GM06990 (cell line): ENCODE measurements around the gene CLEC2B.
A peak's percentile ranks its signal among the peaks of the same experiment; 100 is the strongest.

Experiments used
- DNase-seq: peaks from one replicate; pipeline ENCODE4 v3.0.0-alpha.2; 2011; ENCODE audit not compliant: insufficient read length; ENCODE audit errors: extremely low read depth
- H3K27me3 ChIP-seq: replicated peaks from 2 replicates; pipeline ENCODE4 v1.6.0; 2011; ENCODE audit warnings: low read length; ENCODE audit not compliant: control insufficient read depth, insufficient read depth
- H3K36me3 ChIP-seq: 2 replicates; pipeline ENCODE4 v1.5.1; 2011; ENCODE audit warnings: low read length; ENCODE audit not compliant: control insufficient read depth, insufficient read depth
- H3K4me3 ChIP-seq: replicated peaks from 2 replicates; pipeline ENCODE4 v1.5.1; 2011; ENCODE audit warnings: low read depth, mild to moderate bottlenecking, control low read depth, low read length
- CTCF ChIP-seq: IDR thresholded peaks from 2 replicates; pipeline ENCODE4 v1.5.1; 2011; ENCODE audit warnings: low read length, control low read depth, mild to moderate bottlenecking, inconsistent platforms; ENCODE audit not compliant: insufficient read depth, poor library complexity, severe bottlenecking

CLEC2B gene

GRCh38 chr12:9813821-9814798 is 55.0 kb downstream of the CLEC2B start:
- H3K4me3 ChIP-seq = peak overlapping the region; percentile 48
- DNase-seq = peak; percentile 65

GRCh38 chr12:9811621-9812020 is 57.5 kb downstream of the CLEC2B start:
- Histone ChIP-seq H3K4me3 (no peak overlapping the region), H3K36me3 (no peaks in the 10 kb centered on the region), H3K27me3 (no peaks in the 10 kb centered on the region)
- TF ChIP-seq CTCF = no peak
- no peak for DNase-seq

More at GRCh38 chr12:9813821-9814798, 55.0 kb downstream of the CLEC2B start:
- Histone ChIP-seq H3K27me3 (no peaks in the 10 kb centered on the region; the same call in 1 of the 2 replicates), H3K36me3 (no peaks in the 10 kb centered on the region)
- peak; percentile 99 for TF ChIP-seq CTCF

GRCh38 chr12:9810671-9811070 is 58.5 kb downstream of the CLEC2B start:
- no peak overlapping the region for H3K4me3 ChIP-seq
- no peaks in the 10 kb centered on the region for H3K36me3 ChIP-seq
- TF ChIP-seq CTCF = no peak
- DNase-seq = no peak
- no peaks in the 10 kb centered on the region for H3K27me3 ChIP-seq

GRCh38 chr12:9809866-9810265 is 59.3 kb downstream of the CLEC2B start:
- Histone ChIP-seq H3K27me3 (no peaks in the 10 kb centered on the region), H3K4me3 (no peak overlapping the region), H3K36me3 (no peaks in the 10 kb centered on the region)
- no peak for DNase-seq
- no peak for TF ChIP-seq CTCF

GRCh38 chr12:9809338-9809737 is 59.8 kb downstream of the CLEC2B start:
- DNase-seq = no peak

More at GRCh38 chr12:9809338-9809737, 59.8 kb downstream of the CLEC2B start:
- H3K4me3 ChIP-seq = no peak overlapping the region
- TF ChIP-seq CTCF = no peak
- no peaks in the 10 kb centered on the region for H3K27me3 ChIP-seq
- no peaks in the 10 kb centered on the region for H3K36me3 ChIP-seq
